CD4-positive, alpha-beta T cell treated with Interferon alpha-2 for 1 hour (primary cell): Measurements from ENCODE around the gene DAB2IP.

Experiments
- DNase-seq, 2 donors: peaks; one replicate each; pipeline ENCODE4 v3.0.0-alpha.2; 2020 to 2022

DAB2IP gene

DNA sequence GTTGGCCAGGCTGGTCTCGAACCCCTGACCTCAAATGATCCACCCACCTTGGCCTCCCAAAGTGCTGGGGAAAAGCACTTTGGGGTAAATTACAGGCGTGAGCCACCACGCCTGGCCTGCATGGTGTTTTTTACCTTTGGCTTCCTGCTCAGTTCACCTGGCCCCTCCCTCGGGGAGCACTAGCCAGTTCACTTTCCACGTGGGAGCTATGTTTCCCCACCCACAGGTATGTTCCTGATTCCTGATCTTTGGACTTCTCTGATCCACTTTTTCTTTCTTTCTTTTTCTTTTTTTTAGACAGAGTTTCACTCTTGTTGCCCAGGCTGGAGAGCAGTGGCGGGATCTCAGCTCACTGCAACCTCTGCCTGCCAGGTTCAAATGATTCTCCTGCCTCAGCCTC is 15.8 kb downstream of the DAB2IP start:
- no peak for DNase-seq

DNA sequence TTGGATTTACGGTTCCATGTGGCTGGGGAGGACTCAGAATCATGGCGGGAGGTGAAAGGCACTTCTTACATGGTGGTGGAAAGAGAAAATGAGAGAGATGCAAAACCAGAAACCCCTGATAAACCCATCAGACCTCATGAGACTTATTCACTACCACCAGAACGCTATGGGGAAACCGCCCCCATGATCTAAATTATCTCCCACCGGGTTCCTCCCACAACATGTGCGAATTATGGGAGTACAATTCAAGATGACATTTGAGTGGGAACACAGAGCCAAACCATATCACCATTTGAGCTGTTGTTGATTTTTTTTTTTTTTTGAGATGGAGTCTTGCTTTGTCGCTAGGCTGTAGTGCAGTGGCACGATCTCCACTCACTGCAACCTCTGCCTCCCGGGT is 16.5 kb downstream of the DAB2IP start:
- DNase-seq, result no peak

DNA sequence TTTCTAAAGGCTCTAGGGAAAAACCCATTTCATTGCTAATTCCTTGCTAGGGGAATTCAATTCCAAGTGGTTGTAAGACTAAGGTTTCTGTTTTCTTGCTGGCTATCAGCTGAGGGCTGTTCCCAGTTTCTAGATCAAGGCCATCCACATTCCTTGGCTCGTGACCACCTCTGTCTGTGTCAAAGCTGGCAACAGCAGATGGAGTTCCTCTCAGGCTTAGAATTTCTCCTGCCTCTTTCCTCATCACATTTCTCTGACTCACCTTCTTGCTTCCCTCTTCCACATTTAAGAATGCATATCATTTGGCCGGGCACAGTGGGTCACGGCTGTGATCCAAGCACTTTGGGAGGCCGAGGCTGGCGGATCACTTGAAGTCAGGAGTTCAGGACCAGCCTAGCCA is 19.0 kb downstream of the DAB2IP start:
- DNase-seq, result no peak

DNA sequence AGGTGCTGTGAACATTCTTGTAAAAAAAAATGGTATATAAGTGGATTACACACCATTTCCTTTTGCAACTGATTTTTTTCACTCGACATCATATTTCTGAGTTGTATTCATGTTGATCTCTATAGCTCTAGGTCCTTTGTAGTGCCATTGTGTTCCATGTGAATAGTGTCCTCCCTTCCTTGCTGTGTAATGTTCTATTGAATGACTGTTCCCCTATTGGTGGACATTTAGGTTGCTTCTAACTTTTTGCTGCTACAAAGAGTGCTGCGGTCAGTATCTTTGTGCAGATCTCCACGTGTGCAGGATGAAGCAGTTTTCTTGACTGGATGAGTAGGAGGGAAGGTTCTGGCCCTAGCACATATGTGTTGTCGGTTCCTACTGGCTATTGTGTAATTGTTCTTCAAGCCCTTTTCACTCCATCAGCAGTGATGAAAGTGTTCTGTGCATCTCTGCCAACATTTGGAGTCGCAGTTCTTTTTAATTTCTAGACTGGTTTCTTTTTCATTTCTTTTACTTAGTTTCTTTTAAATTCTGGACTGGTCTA is 20.2 kb downstream of the DAB2IP start:
- DNase-seq, result no peak

DNA sequence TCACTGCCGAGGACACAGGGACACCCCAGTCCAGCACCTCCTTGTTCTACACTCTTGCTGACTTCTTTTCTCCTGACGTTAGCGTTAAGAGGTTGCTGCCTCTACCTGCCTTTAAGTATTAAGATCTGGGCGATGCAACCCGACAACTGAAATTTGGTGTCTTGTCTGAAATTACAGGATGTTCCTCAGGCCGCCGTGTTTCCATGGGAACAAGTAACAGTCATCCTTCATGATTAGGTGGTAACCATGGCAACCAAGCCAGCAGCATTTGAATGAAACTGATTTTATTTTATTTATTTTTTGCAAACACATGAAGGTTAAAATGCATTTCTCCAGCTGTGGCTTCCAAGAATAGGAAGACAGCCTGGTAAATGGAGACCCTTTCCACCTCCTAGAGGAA is 20.8 kb downstream of the DAB2IP start:
- DNase-seq, result no peak

DNA sequence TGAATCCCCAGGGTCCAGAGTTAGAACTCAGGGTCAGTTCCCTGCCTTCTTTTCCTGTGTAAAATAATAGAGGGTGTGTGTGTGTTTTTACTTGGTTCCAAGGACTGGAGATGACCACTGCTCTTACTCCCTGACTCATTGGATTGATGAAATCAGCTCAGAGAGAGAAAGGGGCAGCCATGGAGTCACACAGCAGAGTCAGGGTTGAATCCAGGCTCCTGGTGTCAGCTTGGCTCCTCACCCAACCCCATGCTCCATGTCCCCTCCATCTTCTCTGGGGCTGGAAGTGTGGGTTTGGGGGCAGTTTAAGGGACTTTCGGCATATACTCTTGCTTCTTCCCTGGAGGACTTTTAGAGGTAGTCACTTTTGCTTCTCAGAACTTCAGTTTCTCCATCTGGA is 21.6 kb downstream of the DAB2IP start:
- no peak for DNase-seq

DNA sequence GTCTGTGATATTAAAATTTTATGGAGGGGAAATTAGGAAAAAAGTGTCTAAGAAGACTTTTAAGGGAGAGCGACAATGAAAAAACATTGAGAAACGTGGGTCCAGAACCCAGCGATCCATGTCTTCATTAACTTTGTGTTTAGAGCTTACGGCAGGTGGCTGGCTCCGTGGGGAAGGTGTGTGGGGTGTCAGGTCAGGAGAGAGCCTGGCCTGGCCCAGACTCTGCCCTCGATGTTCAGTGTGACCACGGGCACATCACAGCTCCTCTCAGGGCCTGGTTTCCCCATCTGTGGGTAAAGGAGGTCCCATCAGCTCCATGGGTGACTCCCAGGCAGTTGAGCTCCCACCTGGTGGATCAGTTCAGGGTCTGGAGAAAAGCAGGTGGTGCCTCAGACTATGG is 22.1 kb downstream of the DAB2IP start:
- no peak for DNase-seq

DNA sequence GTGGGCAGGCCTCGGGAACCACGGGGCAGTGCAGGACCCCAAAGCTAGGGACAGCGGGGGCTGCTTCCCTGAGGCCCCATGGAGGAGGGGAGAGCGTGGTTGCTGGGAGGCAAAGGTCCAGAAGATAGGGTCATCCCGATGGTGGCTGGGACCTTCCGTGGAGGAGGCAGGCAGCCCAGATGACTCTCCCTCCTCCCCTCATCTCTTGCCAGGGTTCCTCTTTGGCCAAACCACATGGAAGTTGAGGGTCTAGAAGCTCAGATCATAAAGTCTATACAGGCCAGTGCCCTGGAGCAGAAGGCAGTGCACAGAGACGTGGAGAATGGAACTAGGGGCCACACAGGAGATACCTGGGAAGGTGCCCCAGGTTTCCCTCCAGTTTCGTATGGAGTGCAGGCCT is 22.6 kb downstream of the DAB2IP start:
- DNase-seq, result no peak

DNA sequence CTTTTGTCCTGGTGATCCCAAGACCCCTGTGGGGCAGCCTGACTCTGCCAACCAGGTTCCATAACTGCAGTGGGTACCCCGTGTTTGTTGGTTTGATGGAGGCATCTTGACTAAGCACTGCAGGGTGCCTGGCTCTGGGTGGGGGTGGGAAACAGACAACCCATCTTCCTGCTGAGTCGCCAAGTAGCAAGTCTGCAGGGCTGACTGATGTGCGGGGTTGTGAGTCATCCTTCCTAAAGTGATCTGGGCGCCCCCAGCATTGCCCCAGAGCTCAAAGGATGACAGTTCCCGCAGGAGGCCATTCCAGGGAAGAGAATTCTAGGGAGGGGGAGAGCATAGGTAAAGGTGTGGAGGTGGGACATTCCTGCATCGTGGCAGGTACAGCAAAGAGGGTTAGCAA is 23.5 kb downstream of the DAB2IP start:
- DNase-seq, result no peak

DNA sequence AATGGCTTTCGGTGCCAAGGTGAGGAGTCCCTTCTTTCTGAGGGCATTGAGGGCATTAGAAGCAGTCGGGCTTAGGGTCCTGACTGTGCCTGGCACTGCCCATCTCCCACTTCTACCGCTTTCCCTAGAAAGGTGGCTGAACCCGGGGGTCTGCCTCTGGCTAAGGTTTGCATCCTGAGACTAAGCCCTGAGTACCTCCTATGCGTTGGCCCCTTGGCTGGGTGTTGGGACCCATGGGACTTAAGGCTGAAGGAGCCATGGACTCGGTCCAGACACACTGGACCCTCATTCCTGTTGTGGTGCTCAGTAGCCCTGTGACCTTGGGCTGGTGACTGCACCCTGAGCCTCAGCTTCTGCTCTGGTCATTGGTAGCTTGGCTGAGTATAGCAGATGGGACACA is 23.9 kb downstream of the DAB2IP start:
- no peak for DNase-seq

DNA sequence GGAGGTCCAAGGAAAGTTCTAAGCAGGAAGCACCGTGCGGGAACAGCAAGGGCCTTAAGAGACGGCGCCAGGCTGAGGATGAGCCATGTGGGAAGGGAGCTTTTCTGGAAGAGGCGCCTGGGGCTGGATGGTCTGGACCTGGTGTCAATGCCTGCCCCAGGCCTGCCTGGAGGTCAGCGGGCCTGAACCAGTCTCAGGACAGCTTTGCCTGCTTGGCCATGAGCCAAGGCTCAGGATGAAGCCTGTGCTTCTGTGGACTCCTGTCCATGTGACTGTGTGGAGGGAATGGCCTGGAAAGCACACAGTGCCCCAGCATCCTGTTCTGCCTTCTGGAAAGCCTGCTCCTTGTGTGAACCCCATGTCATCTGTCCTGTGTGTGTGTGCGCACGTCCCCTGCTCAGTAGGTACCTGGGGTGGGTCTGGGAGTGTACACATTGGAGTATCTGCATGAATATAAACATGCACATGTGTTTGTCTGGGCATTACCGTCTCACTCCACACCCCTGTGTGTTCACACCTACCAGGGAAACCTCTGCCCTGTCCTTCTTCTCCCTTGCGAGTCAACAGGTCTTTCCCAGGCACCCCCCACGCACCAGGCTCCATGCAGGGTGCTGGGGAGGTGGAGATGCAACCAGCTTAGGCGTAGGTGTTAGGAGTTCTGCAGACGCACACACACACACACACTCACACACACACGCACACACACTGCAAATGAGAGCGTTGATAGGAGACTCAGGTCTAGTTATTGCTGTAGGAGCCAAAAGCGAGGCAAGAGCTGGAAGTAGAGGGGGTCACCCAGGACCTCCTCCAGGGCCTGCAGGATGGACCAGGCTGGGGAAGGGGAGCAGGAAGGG is 24.8 kb downstream of the DAB2IP start:
- no peak for DNase-seq

DNA sequence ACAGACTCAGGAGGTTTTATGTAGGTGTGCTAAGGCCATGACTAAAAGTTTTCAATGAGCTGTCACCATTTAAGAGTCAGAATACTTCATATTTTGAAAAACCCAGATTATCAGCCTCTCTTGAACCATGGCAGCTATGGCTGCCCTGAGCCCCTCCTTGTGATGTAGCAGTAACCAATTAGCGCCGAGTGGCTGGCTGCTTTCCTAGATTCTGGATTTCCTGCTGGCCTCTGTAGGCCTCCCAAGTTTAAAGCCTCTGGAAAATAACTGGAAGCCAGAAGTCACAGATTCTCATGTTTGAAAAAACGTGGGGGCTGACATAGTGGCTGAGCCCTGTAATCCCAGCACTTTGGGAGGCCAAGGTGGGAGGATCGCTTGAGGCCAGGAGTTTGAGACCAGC is 25.5 kb downstream of the DAB2IP start:
- no peak for DNase-seq

DNA sequence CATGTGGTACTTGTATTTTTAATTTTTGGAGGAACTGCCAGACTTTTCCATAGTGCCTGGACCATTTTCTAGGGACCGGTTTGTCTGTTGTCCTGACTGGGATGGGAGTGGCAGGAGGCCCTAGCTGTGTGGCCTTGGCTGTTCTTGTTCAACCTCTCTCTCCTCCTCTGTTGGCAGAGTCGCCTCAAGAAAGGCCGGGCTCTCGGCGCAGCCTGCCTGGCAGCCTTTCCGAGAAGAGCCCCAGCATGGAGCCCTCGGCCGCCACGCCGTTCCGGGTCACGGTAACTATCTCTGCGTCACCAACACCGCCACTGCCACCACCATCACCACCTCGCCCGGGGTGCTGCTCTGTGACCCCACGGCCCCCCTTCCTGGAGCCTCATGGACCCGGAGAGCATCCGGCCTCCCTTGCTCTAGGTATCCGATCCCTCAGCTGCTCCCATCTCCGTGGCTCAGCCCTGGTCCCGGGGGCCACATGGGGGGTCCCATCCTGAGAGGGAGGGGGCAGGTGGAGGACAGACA is 27.1 kb downstream of the DAB2IP start:
- DNase-seq, result no peak

DNA sequence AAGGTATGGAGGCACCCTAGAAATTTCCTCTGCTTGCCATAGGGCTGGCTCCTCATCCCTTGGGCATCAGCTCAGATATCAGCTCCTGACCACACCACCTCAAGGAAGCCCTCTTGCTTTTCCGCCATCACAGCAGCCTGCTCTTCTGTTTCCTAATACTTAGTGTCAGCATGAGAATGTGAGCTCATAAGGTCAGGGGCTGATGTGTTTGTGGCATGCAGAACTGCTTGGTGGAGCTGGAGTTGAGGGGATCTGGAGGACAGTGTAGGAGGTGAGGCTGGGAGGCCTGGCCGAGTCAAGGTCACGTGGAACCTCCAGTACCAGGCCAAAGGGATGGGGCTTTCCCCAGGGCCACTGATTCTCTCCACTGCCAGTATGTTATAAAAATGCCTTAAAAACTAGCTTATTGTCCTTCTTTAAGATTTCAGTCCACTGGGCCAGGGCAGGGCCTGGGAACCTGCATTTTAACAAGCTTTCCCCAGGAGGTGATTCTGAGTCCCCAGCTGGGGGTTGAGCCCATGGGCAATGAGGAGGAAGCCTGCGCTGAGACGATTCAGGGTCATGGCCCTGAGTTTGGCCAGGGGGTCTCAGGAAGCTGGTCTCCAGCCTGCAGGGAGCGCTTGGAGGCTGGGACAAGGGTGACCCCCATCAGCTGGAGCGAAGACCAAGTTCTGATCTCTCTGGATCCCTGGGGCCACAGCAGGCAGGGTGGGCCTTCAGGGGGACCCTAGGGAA is 28.6 kb downstream of the DAB2IP start:
- DNase-seq, result no peak

DNA sequence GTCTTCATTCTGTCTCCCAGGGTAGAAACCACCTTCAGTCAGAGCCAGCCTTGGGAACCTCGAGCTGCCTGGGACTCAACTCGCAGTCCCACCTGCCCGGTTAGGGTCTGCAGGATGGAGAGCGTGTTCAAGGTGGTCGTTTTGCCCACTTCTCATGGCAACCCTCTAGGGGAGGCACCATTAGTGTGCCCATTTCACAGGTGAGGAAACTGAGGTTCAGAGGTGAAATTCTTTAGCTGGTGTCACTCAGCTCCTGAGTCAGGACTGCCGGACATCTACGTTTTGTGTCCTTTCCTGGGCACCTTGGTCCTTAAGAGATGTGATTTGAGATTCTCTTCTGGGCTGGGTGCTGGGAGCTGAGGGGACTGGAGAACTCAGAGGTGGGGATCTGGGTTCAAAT is 30.0 kb downstream of the DAB2IP start:
- DNase-seq, result no peak

DNA sequence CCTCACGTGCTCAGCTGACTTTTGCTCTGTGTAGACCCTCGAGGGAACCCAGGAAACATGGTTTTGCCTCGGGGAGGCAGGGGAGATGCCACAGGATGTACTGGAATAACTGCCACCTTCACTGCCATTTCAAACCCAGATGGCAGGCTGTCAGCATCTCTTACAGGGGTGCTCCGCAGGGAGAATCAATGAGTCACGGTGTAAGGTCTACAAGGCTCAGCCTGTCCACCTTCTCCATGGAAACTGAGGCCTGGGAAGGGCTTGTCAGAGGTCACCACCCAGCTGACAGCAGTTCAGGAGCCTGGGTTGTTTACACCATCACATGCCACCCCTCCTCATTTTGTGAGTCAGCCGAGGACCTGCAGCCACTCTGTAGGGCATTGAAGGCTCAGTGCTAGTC is 30.8 kb downstream of the DAB2IP start:
- no peak for DNase-seq

DNA sequence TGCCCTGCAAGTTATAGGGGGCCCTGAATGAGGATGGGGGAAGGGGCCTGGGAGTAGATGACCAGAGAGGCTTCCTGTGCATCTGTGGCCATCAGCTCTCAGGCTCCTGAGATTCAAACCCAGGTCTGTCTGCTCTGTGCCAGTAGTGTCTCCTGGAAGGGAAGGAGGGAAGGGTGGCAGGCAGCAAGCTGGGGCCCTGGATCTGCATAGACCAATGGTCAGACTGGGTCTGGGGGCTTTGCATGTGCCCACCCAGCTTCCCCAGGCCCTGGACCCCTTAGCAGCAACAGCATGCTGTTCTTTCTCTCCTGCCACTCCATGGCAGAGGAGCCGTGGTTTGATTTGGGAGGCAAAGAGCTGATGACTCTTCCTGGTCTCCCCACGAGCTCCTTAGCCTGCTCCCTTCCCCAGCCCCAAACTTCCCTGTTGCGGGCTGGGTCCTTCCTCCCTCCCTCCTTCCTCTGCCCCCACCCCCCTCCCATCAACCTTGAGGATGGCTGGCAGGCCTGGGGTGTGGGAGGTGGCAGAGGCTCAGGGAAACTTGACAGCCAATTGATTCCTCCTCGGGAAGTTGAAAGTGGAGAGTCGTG is 31.6 kb downstream of the DAB2IP start:
- no peak for DNase-seq

DNA sequence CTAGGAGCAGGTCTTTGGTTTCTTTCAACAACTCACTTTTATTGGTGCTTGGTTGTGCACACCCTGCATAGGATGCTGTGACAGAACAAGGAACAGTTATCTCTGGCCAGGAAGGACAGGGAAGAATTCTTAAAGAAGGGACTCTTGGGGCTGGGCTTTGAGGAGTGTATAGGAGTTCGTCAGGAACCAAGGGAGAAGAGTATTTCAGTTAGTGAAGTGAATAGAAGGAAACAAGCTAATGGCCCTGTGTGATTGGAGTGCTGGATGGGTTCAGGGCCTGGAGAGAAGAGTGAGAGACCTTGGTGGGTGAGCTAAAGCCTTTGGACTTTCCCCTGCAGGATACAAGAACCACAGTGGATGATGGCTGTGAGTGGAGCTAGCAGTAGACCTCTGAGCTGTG is 32.2 kb downstream of the DAB2IP start:
- no peak for DNase-seq

DNA sequence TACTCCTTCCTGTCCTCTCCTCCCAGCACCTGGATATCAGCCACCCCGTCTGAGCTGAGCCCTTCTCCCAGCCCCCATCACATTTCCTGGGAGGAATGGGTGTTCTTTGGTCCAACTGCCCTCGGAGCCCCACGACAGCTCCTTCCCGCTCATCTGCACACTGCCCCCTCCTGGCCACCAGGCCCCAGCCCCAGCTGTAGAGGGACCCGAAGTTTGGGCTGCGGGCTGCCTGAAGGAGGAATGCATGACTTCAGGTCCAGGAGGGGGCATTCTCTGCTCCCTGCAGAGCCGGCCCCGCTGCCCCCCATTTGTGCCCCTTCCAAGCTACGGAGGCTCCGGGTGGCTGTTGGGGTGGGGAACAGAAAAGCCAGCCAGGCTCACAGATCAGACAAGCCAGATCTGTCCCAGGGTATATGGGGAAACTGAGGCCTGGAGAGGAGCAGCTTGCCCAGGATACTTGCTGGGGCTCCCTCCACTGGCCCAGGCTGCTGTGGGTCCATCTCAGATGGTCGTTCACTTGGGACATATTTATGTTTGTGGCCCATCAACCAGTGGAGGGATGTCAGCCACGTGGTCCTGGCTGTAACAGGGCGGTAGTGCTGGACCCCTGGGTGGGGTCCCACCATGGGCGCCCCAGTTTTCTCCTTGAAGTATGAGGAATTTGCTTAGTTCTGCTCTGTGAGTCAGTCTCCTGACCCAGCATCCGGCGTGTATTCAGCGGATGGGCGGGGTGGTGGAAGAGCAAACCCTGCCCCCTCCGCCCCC is 33.1 kb downstream of the DAB2IP start:
- DNase-seq, result no peak

DNA sequence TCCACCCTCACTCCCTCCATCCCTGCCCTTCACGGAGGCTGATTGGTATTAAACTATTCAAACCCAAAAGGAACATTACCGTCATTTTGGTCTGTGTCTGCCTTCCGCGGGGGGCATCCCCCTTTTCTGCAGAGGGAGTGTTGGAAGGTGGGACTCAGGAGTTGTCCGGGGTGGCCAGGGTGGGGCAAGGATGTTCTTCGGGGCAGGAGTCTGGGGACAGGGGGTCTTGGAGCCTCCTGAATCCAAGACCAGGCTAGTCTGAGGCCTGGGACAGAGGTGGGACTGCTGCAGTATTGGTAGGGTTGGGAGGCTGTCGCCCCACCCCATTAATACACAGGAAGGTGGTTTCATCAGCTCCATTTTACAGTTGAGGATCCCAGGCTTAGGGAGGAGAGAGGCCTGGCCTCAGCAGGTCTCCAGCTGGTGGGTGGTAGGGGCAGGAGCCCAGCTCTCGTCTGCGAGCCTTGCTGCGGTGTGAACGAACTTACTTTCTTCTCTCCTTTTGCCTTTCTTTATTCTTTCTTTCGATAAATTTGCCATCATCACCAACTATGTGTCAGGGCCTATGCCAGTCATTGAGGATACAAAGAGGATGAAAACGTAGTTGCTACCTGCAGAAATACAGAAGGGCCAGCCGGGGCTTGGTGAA is 33.8 kb downstream of the DAB2IP start:
- DNase-seq, result no peak

DNA sequence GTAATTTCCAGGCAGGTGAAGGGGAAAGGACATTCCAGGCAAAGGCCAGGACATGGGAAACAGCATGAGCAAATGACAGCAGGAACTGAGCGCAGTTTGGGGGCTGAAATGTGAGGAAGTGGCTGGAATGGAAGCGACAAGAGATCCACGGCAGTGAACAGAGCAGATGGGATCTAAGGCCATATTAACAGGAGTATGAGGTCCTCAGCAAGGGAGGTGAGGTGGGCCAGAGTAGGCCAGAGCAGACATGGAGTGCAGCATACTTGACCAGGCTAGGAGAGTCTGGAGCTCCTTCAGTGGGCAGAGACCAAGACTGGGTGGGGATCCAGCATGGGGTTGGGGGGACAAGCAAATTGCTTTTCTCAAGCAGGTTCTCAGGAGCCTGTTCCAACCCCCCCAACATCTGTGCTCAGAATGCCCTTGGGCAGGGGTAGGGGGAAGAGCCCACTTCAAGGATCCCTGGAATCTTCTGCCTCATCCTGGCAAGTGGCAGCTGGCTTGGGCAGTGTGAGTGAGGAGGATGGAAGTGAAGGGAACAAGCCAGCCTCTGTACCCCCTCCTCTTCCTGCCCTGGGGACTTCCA is 34.5 kb downstream of the DAB2IP start:
- no peak for DNase-seq
